Measurements from ENCODE around the gene TKTL1.

- TF ChIP-seq CTCF (IDR thresholded peaks at IDR 0.05) = no peak
- no peak for TF ChIP-seq POLR2A (IDR thresholded peaks at IDR 0.05)
Observed at GRCh38 chrX:154354516-154354915, 58.9 kb downstream of the TKTL1 start.

Data from body of pancreas (tissue), 4 donors.